Right ventricle myocardium superior (tissue), 1 donor: ENCODE results near the gene OVOL3. TPM values are rescaled to one million over a fixed set of nuclear protein-coding genes. Genes with fewer than 3 reads are reported as not detected.

Experiments
- ATAC-seq: fragments of 200-7000 bp; cut with Tn5 transposase; one replicate; pipeline ENCODE4 v1.9.1; 2020; ENCODE audit warnings: mild to moderate bottlenecking; ENCODE audit not compliant: poor library complexity
- DNase-seq: peaks from one replicate; pipeline ENCODE4 v3.0.0-alpha.2; 2020
- intact Hi-C: fragments of 100-400 bp; cut with DNase I; formaldehyde crosslinking; loops from one replicate; pipeline ENCODE4 v1.11.2; 2022
- total RNA-seq: library from RNA; stranded (reverse); fragmentation: NEBNext Ultra II Directional; extraction: Animal tissue kit (Norgen Biotek cat#: 25700); gene quantifications from one replicate; pipeline ENCODE4 v1.2.1, GENCODE V29; 2021
- donor health status: DM: no; HTN: yes; CAD: no; lungs with severe emphysema.

Gene OVOL3
- total RNA-seq, 1 donor from 2014 or later: not detected

- DNase-seq (no peak), ATAC-seq (no peak)
- intact Hi-C loops: no loop called here
Observed at GRCh38 chr19:36097036-36097435, 13.9 kb upstream of the OVOL3 start.

DNA sequence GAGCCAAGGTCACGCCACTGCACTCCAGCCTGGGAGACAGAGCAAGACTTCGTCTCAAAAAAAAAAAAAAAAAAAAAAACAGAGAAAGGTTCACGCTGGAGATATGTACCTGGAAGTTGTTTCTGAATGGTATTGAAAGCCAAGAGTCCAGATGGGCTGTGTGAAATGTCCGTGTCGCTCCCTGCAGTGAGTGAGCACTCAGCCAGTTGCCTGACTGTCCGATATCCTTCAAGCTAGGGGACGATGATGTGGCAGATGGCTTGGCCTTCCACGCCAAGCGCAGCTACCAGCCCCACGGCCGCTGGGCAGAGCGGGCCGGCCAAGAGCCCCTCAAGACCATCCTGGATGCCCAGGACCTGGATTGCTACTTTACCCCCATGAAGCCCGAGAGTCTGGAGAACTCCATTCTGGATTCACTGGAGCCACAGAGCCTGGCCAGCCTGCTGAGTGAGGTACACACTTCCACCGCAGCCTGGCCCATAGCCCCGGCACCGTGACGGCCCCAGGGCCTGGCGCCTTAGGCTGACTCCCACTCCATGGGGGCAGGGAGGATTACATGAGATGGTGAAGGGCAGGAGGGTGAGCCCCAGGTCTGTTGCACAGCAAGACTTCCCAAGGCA, 11.7 kb upstream of the OVOL3 start:
- ATAC-seq (peak; percentile 59), DNase-seq (no peak)

GRCh38 chr19:36100476-36100875, 10.5 kb upstream of the OVOL3 start:
- peak; percentile 84 for DNase-seq
- peak; percentile 85 for ATAC-seq
- intact Hi-C loops: no loop called here

More for the DNA sequence above, 11.7 kb upstream of the OVOL3 start:
- intact Hi-C loops: no loop called here

DNA sequence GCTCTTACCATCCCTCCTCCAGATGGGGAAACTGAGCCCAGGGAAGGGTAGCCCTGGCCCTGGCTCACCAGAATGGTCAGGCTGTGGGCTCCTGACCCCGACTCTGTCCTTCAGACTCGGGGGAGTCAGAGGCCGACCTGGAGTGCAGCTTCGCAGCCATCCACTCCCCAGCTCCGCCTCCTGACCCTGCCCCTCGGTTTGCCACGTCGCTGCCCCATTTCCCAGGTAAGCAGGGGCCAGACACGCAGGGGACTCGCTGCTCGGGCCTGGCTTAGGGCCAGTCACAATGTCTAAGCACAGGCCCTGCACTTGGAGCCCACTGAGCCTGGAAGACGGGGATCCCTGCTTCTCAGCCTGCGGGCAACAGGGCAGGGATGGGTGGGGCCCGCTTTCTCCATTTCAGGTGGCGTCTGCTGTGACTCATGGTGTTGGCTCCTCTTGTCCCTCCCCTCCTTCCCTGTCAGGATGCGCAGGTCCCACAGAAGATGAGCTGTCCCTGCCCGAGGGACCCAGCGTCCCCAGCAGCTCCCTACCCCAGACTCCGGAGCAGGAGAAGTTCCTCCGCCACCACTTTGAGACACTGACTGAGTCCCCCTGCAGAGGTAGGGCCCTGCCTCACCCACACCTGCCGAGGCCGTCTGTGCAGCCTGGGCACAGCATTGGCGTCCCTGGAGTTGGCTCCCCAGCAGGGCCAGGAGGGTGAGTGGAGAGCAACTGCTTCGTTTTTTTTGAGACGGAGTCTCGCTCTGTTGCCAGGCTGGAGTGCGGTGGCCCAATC, 9.2 kb upstream of the OVOL3 start:
- DNase-seq: no peak
- no peak for ATAC-seq
- intact Hi-C loops: no loop called here

GRCh38 chr19:36103040-36103626, 7.8 kb upstream of the OVOL3 start:
- DNase-seq: no peak
- ATAC-seq: no peak
- intact Hi-C loops: no loop called here

GRCh38 chr19:36103842-36104552, 6.9 kb upstream of the OVOL3 start:
- no peak for DNase-seq
- intact Hi-C loops: no loop called here
- ATAC-seq: no peak

GRCh38 chr19:36106441-36106840, 4.5 kb upstream of the OVOL3 start:
- intact Hi-C loops: no loop called here
- ATAC-seq (peak; percentile 64), DNase-seq (no peak)

DNA sequence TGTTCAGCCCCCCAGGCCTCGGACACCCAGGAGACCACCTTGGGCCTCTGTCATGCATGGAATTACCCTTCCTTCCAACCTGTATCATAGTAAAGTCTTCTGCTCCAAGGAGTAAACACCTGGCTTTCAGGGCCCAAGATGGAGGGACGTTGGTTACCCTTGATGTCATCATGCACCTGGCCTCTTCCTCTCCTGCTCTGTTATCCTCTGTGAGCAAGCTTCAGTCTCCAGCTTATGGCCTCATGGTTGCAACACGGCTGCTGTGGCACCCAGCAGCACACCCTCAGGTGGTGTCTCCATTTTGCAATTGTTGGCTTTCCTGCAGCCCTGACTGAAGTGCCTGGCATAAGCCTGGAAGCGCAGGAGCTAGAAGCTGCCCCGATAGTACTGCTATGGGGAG, 4.0 kb upstream of the OVOL3 start:
- intact Hi-C loops: no loop called here
- DNase-seq (no peak), ATAC-seq (no peak)

DNA sequence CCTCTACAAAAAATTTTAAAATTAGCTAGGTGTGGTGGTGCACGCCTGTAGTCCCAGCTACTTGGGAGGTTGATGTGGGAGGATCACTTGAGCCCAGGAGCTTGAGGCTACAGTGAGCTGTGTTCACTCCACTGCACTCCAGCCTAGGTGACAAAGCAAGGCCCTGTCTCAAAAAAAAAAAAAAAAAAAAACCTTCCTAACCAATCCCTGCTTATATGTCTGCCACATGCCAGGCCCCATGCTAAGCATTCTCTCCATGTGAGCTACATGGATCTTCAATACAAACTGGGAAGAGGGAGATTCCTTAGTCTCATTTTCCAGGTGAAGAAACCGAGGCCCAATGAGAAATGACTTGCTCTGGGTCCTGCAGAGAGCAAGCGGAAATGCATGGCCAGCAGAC, 2.3 kb upstream of the OVOL3 start:
- intact Hi-C loops: no loop called here
- ATAC-seq: no peak
- DNase-seq: no peak

DNA sequence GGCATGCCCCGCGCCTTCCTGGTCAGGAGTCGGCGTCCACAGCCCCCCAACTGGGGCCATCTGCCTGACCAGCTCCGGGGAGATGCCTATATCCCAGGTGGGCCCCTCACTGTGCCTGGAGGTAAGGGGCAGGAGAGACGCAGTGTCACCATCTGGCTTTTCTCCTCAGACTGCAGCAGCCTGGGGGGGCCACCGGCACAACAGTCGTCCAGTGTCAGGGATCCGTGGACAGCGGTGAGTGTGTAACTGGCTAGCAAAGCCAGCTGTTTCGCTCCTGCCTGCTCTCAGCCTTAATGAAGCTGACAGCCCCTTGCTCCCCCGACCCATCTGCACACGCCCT, 227 bp downstream of the OVOL3 start:
- DNase-seq: no peak
- intact Hi-C loops: loop anchor here (5.0 kb wide), 1 partner anchor 114 kb away; the partner anchor contains the start of gene SDHAF1
- no peak for ATAC-seq

GRCh38 chr19:36112678-36113077, 1.7 kb downstream of the OVOL3 start:
- intact Hi-C loops: loop anchor here (5.0 kb wide), 1 partner anchor 115 kb away; the partner anchor contains the start of gene SDHAF1
- DNase-seq (no peak), ATAC-seq (no peak)

DNA sequence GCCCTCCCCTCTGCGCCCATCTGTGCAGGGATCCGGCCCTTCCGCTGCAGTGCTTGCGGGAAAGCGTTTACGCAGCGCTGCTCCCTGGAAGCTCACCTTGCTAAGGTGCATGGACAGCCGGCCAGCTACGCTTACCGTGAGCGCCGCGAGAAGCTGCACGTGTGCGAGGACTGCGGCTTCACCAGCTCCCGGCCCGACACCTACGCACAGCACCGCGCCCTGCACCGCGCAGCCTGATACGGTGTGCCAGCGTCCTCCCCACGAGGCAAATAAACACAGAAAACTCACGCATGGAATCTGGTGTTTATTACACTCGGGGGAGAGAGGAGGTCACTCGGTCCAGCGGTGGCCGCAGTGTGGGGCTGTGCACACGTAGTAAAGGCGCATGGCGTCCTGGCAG, 2.5 kb downstream of the OVOL3 start:
- ATAC-seq: no peak
- intact Hi-C loops: loop anchor here (5.0 kb wide), 1 partner anchor 116 kb away; the partner anchor contains the start of gene SDHAF1
- DNase-seq: no peak

DNA sequence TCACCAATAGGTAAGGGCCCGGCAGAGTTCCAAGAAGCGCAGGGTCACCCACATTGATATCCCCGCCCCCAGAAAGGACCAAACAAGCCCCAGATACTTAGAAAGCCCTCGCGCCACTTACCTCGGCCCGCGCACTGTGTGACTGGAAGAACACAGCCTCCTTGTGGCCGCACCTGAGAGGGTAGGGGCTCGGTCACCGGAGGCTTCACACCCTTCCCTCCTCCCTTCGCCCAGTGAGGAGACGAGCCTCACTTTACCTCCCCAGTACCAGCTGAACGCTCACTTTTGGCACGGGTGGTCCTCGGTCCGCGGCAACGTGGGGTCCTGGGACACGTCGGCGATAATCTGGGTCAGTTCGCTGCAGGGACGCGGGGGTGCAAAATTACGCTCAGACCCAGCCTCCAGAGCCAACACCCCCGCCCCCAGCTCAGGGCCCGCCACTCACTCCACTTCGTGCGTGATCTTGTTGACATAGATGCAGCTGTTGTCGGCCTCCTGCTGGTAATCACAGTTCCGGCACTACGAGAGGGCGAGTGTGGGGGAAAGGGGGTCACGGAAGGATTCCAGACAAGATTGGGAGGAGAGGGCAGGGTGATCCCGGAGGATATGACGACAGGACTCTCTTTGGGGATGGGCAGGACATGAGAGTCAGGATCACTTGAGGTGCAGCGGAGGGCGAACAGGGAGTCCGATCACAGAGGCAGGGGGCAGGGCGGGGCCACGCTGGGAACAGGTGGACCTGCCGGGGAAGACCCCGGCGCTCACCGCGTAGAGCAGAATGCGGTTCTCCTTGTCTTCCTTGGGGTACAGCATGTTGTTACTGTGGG, 3.2 kb downstream of the OVOL3 start:
- DNase-seq (no peak), ATAC-seq (no peak)
- intact Hi-C loops: loop anchor here (2.0 to 5.0 kb wide), 2 partner anchors 59 to 117 kb away; partner anchors contain the start of genes SDHAF1, THAP8 and WDR62

DNA sequence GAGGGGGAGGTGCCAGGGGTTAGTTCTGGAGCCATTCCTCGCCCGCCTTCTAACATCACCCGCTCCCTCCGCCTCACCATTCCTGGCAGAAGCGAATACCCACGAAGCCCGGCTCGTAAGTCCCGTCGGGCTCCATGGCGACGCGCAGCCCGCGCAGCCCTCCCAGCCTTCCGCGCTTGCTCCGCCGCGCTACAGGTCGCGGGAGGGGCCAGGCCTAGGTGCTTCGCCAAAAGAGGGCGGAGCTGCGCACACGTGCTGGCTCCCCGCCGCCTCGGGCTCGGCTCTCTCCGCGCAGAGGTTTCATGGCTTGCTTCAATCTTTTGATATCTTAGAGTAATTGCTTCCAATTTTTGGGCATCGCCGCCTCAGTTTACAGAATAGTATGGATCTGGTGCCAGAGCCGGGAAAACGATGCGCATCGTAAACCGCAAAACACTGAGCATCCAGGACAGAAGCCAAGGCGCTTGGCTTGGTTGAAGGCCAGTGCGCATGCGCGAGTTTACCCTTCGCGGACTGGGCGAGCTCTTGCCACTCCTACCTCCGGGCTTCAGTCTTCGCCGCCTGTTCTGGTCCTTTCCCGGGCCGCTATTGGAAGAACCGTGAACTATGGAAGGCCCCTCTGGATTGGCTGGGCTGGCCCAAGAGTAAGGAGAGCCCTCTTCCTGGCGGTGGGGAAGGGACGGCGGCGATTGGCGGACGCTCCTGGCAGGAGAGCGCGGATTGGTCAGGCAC, 3.9 kb downstream of the OVOL3 start, which contains the start of gene POLR2I:
Gene POLR2I, minus strand, starts transcription at position 155 of the 732 bp plus-strand sequence. Its CDS starts 19 bp downstream, at position 136.
- intact Hi-C loops: loop anchor here (2.0 to 5.0 kb wide), 2 partner anchors 60 to 118 kb away; partner anchors contain the start of genes SDHAF1, THAP8 and WDR62
- DNase-seq: peak; percentile 99
- peak; percentile 92 for ATAC-seq

DNA sequence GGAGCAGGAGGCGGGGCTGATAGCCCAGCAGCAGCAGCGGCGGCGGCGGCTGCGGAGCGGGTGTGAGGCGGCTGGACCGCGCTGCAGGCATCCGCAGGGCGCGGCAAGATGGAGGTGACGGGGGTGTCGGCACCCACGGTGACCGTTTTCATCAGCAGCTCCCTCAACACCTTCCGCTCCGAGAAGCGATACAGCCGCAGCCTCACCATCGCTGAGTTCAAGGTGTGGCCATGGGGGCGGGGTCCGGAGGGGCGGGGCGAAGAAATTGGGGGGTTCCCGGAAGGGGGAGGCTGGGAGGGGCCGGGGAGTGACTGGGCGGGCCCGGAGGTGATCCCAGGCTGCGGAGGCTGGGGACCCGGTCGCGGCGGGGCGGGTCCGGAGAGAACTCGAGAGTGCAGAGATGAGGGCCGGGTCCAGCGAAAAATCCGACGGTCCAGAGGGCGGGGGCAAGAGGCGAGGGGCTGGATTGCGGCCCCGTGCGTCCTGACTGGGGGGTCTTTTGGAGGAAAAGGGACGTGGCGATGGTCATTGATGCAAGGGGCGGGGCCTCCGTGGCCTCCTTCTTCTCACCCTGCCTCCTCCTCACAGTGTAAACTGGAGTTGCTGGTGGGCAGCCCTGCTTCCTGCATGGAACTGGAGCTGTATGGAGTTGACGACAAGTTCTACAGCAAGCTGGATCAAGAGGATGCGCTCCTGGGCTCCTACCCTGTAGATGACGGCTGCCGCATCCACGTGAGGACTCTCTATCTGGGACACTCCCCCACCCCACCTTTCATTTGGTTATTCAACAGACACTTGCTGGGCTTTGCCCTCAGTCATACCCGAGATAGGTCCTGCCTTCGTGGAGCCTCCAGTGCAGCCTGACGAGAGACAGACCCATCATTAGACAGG, 4.8 kb downstream of the OVOL3 start, which contains the start of gene TBCB:
Gene TBCB, plus strand, starts transcription at position 16 of the 891 bp plus-strand sequence. Its CDS starts 93 bp downstream, at position 109.
- intact Hi-C loops: loop anchor here (2.0 kb wide), 1 partner anchor 61 kb away; the partner anchor contains the start of genes THAP8 and WDR62
- peak; percentile 65 for ATAC-seq
- DNase-seq: peak; percentile 89

- intact Hi-C loops: no loop called here
- no peak for DNase-seq
- ATAC-seq: no peak
Observed at GRCh38 chr19:36116344-36116637, 5.3 kb downstream of the OVOL3 start.
